C4-2B (cell line): ENCODE data around the gene LTO1.

Experiments used
- H3K27ac ChIP-seq: fragments of 450-650 bp; 2 replicates; pipeline ENCODE4 v1.5.1; 2017
- ZFX ChIP-seq: fragments of 450-650 bp; IDR thresholded peaks from 2 replicates; pipeline ENCODE4 v1.6.1; 2017
- TF ChIP-seq, protein P1 (sequence below): fragments of 450-650 bp; conservative IDR thresholded peaks from 2 replicates; pipeline ENCODE4 v1.5.1; 2017; ENCODE audit warnings: mild to moderate bottlenecking

Gene LTO1

DNA sequence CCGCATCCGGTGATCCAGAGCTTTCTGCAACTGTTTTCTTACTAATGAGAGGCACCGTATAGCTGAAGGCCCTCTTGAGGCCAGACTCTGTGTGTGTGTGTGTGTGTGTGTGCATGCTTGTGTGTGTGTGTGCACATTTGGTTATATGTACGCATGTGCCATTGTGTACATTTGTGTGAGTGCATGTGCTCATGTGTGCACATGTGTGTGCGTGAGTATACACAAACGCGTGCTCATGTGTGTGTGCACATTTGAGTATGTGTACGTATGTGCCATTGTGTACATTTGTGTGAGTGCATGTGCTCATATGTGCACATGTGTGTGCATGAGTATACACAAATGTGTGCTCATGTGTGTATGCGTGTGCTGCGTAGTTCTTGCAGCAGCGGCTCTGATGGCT lies 40.9 kb upstream of the LTO1 start:
- TF ChIP-seq, protein P1, sequence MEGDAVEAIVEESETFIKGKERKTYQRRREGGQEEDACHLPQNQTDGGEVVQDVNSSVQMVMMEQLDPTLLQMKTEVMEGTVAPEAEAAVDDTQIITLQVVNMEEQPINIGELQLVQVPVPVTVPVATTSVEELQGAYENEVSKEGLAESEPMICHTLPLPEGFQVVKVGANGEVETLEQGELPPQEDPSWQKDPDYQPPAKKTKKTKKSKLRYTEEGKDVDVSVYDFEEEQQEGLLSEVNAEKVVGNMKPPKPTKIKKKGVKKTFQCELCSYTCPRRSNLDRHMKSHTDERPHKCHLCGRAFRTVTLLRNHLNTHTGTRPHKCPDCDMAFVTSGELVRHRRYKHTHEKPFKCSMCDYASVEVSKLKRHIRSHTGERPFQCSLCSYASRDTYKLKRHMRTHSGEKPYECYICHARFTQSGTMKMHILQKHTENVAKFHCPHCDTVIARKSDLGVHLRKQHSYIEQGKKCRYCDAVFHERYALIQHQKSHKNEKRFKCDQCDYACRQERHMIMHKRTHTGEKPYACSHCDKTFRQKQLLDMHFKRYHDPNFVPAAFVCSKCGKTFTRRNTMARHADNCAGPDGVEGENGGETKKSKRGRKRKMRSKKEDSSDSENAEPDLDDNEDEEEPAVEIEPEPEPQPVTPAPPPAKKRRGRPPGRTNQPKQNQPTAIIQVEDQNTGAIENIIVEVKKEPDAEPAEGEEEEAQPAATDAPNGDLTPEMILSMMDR: no peak
- TF ChIP-seq ZFX: no peak
- no peak overlapping the region for H3K27ac ChIP-seq

DNA sequence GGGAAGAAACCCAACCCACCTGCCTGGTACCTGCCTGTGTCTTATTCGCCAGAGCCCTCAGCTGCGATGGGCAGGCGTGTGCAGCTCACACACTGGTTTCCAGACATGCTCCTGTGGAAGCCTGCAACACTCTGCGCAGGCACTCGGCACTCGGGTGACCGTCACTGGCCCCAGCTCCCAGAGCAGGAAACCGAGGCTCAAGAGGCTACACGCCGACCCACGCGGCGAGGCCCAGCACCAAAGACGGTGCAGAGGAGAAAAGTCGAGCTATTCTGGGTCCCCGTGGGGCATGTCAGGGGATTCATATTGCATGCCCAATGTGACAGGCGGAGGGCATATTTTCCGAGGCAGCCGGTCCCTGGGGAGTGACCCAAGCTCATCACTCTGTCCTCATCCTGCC lies 40.3 kb upstream of the LTO1 start:
- no peak overlapping the region for H3K27ac ChIP-seq
- TF ChIP-seq, protein P1: no peak
- no peak for TF ChIP-seq ZFX

DNA sequence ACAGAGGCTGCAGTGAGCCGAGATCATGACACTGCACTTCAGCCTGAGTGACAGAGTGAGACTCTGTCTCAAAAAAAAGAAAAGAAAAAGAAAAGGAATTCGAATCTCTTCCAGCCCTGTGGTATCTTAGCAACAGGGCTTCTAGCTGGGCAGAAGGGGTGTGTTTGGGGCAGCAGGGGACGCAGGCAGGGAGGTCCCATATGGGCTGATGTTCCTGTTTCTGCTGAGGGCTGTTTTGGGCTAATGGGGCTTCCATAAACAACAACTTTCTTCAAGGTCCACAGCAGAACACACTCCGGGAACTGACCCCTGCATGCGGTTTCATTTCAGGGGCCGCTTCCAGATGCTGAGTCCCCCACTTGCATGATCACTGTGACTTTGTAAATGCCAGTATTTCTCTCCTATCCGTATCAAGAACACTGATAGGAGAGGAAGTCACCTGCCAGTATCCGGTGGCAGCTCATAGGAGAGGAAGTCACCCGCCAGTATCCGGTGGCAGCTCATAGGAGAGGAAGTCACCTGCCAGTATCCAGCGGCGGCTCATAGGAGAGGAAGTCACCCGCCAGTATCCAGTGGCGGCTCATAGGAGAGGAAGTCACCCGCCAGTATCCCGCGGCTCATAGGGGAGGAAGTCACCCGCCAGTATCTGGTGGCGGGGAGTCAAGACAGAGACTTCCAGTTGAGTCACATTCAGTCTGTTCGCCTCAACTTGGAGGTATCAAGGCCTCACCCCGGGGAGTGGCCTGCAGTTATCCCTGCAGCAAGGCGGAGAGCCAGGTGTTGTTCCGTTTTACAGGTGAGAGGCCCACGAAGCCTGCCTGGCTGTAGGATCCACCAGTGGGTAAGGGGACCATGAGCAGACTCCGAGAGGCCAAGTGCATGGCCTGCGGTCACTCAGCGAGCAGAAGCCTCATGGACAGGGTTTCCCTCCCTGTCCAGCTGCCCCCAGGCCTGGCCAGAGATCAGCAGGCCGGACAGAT lies 37.0 kb upstream of the LTO1 start:
- no peak overlapping the region for H3K27ac ChIP-seq

DNA sequence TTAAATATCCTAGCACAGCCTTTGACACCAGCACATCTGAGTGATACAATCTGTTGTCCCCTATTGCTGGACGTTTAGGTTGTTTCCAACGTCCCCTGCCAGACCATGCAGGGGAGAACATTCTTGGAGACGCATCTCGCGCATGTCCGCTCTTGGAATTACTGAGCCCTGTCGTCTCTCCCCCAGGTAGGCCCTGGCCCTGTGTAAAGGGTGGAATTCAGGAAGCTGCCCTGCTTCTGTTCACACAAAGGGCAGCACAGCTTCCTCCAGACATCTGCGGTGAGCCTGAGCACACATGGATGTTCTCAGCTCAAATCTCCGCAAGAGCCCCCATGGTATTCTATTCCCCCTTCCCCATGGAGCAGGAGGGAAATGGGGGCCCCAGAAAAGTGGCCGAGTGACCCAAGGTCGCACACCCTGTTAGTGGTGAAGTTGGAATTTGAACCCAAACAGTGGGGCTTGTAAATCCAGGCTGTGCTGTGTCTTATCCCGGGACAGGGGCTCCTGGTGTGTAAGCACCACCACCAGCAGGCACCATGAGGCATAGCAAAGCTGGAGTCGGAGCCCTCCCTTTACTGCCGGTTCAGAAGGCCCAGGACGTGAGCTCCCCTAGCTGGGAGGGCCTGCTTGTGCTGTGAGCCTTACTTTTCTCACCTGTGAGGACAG lies 33.7 kb upstream of the LTO1 start:
- no peak for TF ChIP-seq ZFX
- TF ChIP-seq, protein P1: no peak
- no peak overlapping the region for H3K27ac ChIP-seq

More for the DNA sequence above, 37.0 kb upstream of the LTO1 start:
- TF ChIP-seq, protein P1: no peak
- no peak for TF ChIP-seq ZFX

DNA sequence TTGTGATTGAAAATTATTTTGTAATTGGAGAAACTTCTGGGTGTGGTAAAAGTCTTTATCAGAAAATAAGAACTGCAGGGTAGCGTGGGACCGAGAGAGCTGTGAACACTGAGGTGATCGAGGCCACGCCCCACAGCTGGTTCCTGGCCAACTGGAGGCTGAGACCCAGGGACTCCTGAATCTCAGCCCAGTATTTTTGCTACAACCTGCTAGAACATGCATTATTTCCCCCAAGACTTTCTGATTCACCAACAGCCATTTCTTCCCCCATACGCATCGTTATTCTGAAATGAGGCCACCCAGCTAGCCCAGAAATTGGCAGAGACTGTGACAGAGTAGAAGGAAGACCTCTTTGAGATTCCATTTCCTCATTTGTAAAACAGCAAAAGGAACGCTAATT lies 32.0 kb upstream of the LTO1 start:
- H3K27ac ChIP-seq: no peak overlapping the region

DNA sequence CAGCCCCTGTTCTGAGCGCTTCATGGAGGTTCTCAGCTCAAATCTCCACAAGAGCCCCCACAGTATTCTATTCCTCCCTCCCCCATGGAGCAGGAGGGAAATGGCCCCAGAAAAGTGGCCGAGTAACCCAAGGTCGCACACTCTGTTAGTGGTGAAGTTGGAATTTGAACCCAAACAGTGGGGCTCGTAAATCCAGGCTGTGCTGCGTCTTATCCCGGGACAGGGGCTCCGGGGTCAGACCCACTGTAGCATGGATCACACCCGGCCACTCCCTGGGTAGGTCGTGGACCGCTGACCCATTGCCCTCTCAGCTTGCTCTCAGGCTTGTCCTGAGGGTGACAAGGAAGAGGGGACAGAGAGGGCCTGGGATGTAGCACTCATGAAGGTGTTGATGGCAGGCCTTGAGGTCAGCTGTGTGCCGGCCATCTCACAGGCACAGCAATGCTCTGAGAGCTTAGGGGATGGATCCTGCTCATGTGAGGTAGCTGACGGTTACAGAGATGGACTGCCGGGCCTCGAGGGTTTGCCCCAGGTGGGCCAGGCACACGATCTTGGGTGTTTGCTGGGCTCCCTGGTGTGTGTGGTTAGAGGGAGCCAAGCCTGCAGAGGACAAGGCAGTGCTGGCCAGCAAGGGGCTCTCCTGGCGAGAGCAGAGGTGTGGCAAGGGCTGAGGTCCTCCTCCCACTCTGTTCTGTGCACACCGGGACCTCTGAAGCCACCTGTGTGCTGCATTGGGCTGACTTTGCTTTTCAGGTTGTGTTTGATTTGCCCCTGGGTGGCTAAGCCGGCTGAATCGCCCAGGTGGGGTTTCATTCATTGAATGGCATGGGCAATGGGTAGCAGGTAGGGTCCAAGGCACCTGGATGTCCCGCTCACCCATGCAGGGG lies 31.0 kb upstream of the LTO1 start:
- H3K27ac ChIP-seq: no peak overlapping the region
- no peak for TF ChIP-seq ZFX
- TF ChIP-seq, protein P1: no peak

More for the DNA sequence above, 32.0 kb upstream of the LTO1 start:
- no peak for TF ChIP-seq ZFX
- TF ChIP-seq, protein P1: no peak
